VCaP (cell line): ENCODE results near the gene ARHGAP26.

Experiments used
- H3K27ac ChIP-seq: fragments of 450-650 bp; 2 replicates; pipeline ENCODE4 v1.5.1; 2017
- CTCF ChIP-seq: fragments of 450-650 bp; conservative IDR thresholded peaks from 2 replicates; pipeline ENCODE4 v1.5.1; 2017; ENCODE audit warnings: mild to moderate bottlenecking, moderate library complexity

ARHGAP26 gene

GRCh38 chr5:142777850-142778249 lies 7.7 kb downstream of the ARHGAP26 start:
- no peak overlapping the region for H3K27ac ChIP-seq
- TF ChIP-seq CTCF = no peak

DNA sequence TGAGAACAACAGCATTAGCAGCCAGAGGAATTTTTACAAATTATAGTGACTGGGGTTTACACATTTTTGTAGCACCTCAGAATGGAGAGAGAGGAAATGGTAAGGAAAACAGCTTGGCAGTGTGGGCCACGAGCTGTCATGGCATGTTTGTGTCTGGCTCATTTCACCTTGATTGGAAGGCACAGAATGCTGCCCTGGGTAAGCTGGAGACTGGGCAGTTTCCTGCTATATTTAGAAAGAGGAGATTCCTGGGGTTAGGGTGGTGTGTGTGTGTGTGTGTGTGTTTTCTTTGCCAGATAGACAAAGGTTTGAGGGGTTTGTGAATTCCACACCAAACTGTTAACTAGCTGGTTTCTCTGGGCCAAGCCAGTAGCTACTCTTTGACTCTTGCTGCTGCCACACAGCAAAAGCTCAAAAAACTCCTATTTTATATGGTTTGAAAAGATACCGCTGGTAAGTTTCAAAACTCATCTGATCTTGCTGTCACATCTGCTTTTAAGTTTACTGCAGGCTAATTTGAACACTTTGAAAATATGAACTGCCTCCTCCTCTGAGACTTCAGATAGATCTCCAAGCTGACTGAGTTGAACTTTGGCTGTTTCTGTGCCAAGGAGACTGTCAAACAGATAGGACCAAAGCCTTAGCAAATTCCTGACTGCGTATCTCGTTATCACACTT lies 9.1 kb downstream of the ARHGAP26 start:
- no peak overlapping the region; the same call in 1 of the 2 replicates for H3K27ac ChIP-seq
- TF ChIP-seq CTCF = no peak

DNA sequence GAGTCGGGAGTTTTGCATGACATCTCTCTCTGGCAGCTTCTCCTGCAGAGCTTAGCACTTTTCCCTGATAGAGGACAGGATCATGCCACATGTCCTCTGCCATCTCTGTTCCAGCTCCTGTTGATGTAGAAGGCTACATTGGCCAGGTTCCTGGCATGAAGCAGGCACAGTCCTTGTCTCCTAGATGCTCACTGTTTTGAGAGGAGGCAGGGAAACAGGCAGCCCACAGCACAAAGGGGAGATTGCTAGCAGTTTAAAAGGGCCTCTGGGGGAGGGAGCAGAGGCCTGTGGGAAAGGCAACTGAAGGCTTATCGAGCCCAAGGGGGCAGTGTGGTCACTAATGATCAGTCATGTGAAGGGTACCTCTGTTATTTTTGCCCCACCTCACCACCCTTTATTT lies 10.7 kb downstream of the ARHGAP26 start:
- H3K27ac ChIP-seq = no peak overlapping the region

GRCh38 chr5:142782976-142783530 lies 12.9 kb downstream of the ARHGAP26 start:
- TF ChIP-seq CTCF = no peak

More for the DNA sequence above, 10.7 kb downstream of the ARHGAP26 start:
- no peak for TF ChIP-seq CTCF

DNA sequence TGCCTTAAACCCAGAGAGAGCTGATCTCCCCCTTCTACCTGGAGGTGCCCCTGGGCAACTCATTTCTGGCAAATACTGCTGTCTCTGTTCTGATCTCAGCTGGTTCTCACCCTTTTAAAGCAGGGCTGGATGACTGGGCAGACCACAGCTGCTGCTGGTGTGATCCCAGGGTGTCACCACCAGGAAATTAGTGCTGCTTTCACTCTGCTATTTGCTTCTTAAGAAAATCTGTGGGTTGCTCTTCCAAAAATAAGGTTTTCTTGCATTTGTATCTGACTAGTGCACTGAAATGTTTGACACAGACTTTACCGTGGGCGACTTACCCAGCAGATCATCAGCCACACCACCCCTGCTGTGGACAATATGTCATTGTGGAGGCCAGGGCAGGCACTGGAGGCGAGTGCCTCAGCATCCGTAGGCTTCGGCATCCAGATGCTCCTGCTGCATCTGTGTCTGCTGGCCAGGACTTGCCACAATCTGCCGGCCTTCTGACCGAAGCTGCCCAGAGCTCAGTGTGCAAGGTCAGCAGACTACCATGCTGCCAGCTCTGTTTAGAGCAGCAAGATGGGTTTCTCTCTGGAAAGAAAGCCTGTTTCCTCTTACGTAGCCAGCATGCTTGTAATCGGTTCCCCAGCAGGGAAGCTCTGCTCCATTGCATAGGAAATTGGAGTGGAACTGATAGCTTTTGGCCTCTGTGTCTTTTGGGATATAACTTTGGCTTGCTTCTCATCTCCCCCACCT lies 13.6 kb downstream of the ARHGAP26 start:
- H3K27ac ChIP-seq = no peak overlapping the region
- TF ChIP-seq CTCF = no peak

More at GRCh38 chr5:142782976-142783530, 12.9 kb downstream of the ARHGAP26 start:
- no peak overlapping the region for H3K27ac ChIP-seq

GRCh38 chr5:142784401-142784955 lies 14.3 kb downstream of the ARHGAP26 start:
- no peak for TF ChIP-seq CTCF
- H3K27ac ChIP-seq = no peak overlapping the region

- no peak overlapping the region for H3K27ac ChIP-seq
- TF ChIP-seq CTCF = no peak
Measured at GRCh38 chr5:142785206-142785605, 15.0 kb downstream of the ARHGAP26 start.
